Islet precursor cell (in vitro differentiated cells): Measurements from ENCODE around the gene PRRG3.
A peak's percentile ranks its signal among the peaks of the same experiment; 100 is the strongest.

Source experiments
- DNase-seq: peaks from one replicate; pipeline ENCODE4 v3.0.0-alpha.2; 2018

PRRG3 gene

GRCh38 chrX:151710457-151710856, 15.2 kb downstream of the PRRG3 start:
- DNase-seq = no peak

- no peak for DNase-seq
Measured at GRCh38 chrX:151711154-151711553, 15.9 kb downstream of the PRRG3 start.

GRCh38 chrX:151711787-151712186, 16.5 kb downstream of the PRRG3 start:
- DNase-seq = no peak

- DNase-seq = no peak
Measured at GRCh38 chrX:151712253-151712652, 17.0 kb downstream of the PRRG3 start.

GRCh38 chrX:151713849-151714248, 18.6 kb downstream of the PRRG3 start:
- DNase-seq = peak; percentile 67

- DNase-seq = no peak
Measured at GRCh38 chrX:151714362-151714761, 19.1 kb downstream of the PRRG3 start.

GRCh38 chrX:151715752-151716151, 20.5 kb downstream of the PRRG3 start, which contains the start of gene FATE1:
Gene FATE1, plus strand, starts transcription at chrX:151716035. Its CDS starts 85 bp downstream, at chrX:151716120.
- DNase-seq = no peak

- DNase-seq = peak; percentile 77
Measured at GRCh38 chrX:151722241-151722846, 27.1 kb downstream of the PRRG3 start.

GRCh38 chrX:151723156-151723760, 28.0 kb downstream of the PRRG3 start:
- DNase-seq = no peak

- DNase-seq = no peak
Measured at GRCh38 chrX:151724563-151725337, 29.5 kb downstream of the PRRG3 start.

- no peak for DNase-seq
Measured at GRCh38 chrX:151725338-151725614, 30.0 kb downstream of the PRRG3 start.

- no peak for DNase-seq
Measured at GRCh38 chrX:151726751-151727150, 31.5 kb downstream of the PRRG3 start.

GRCh38 chrX:151727346-151727745, 32.1 kb downstream of the PRRG3 start:
- no peak for DNase-seq

- DNase-seq = no peak
Measured at GRCh38 chrX:151729056-151729725, 33.9 kb downstream of the PRRG3 start.

- no peak for DNase-seq
Measured at GRCh38 chrX:151734446-151734845, 39.2 kb downstream of the PRRG3 start, which contains the start of gene CNGA2. Gene CNGA2, plus strand, starts transcription at chrX:151734746. Its CDS starts 3,738 bp downstream, at chrX:151738484.

GRCh38 chrX:151735219-151735618, 40.0 kb downstream of the PRRG3 start:
- no peak for DNase-seq

GRCh38 chrX:151736685-151737084, 41.4 kb downstream of the PRRG3 start:
- DNase-seq = no peak

GRCh38 chrX:151737494-151737893, 42.2 kb downstream of the PRRG3 start:
- no peak for DNase-seq

- DNase-seq = no peak
Measured at GRCh38 chrX:151738751-151739150, 43.5 kb downstream of the PRRG3 start.

- DNase-seq = no peak
Measured at GRCh38 chrX:151741606-151742005, 46.3 kb downstream of the PRRG3 start.

- DNase-seq = no peak
Measured at GRCh38 chrX:151742311-151742710, 47.1 kb downstream of the PRRG3 start.

GRCh38 chrX:151743651-151744470, 48.6 kb downstream of the PRRG3 start:
- no peak for DNase-seq

GRCh38 chrX:151745651-151746050, 50.4 kb downstream of the PRRG3 start:
- no peak for DNase-seq
